Liver (tissue), 9 donors: ENCODE results near the gene HOPX. TPM values are rescaled to one million over a fixed set of nuclear protein-coding genes. Genes with fewer than 3 reads are reported as not detected.

Experiments
- DNase-seq: peaks from one replicate; pipeline ENCODE4 v3.0.0-alpha.2; 2017; ENCODE audit warnings: low spot score
- H3K27ac ChIP-seq, 2 donors: one replicate each; pipeline ENCODE4 v1.7.0; 2013; ENCODE audit warnings: inconsistent platforms in 2 of 2, low read length in 2 of 2, control low read depth in 1 of 2, low read depth in 1 of 2, mild to moderate bottlenecking in 1 of 2
- H3K27me3 ChIP-seq, 4 donors: one replicate each; pipeline versions ENCODE4 v1.6.1 to v1.7.0; 2013; ENCODE audit warnings: low read length in 3 of 4, inconsistent platforms in 1 of 4, mild to moderate bottlenecking in 1 of 4, moderate library complexity in 1 of 4; ENCODE audit not compliant: control insufficient read depth in 4 of 4, insufficient read depth in 4 of 4
- H3K36me3 ChIP-seq, 4 donors: one replicate each; pipeline versions ENCODE4 v1.6.1 to v1.7.0; 2013; ENCODE audit warnings: low read length in 3 of 4, mild to moderate bottlenecking in 3 of 4, low read depth in 1 of 4, moderate library complexity in 1 of 4; ENCODE audit not compliant: control insufficient read depth in 4 of 4, insufficient read depth in 3 of 4
- H3K4me1 ChIP-seq, 4 donors: one replicate each; pipeline versions ENCODE4 v1.6.1 to v1.7.0; 2013; ENCODE audit warnings: low read length in 3 of 4, mild to moderate bottlenecking in 3 of 4, moderate library complexity in 1 of 4; ENCODE audit not compliant: control insufficient read depth in 4 of 4, insufficient read depth in 4 of 4
- H3K4me3 ChIP-seq, 3 donors: one replicate each; pipeline versions ENCODE4 v1.6.1 to v1.7.0; 2013; ENCODE audit warnings: low read length in 3 of 3, control low read depth in 1 of 3, low read depth in 1 of 3, mild to moderate bottlenecking in 1 of 3
- H3K9ac ChIP-seq, 2 donors: one replicate each; pipeline ENCODE4 v1.7.0; 2013; ENCODE audit warnings: low read length in 2 of 2, mild to moderate bottlenecking in 2 of 2, moderate library complexity in 2 of 2, control low read depth in 1 of 2, low read depth in 1 of 2
- H3K9me3 ChIP-seq, 4 donors: one replicate each; pipeline versions ENCODE4 v1.6.1 to v1.7.0; 2013; ENCODE audit warnings: low read length in 3 of 4; ENCODE audit not compliant: control insufficient read depth in 4 of 4
- ATF3 ChIP-seq: IDR thresholded peaks from 2 replicates; pipeline ENCODE4 v1.6.1; 2016; ENCODE audit warnings: antibody characterized with exemption
- EGR1 ChIP-seq, 2 donors: IDR thresholded peaks; 2 replicates each; pipeline ENCODE4 v1.6.1; 2016 to 2018; ENCODE audit warnings: antibody characterized with exemption in 2 of 2, low read depth in 2 of 2
- GABPA ChIP-seq, 2 donors: IDR thresholded peaks in 1 of 2; conservative IDR thresholded peaks in 1 of 2; 2 replicates each; pipeline ENCODE4 v1.6.1; 2016; ENCODE audit warnings: antibody characterized with exemption in 2 of 2, mild to moderate bottlenecking in 1 of 2, moderate library complexity in 1 of 2
- HNF4A ChIP-seq, 2 donors: conservative IDR thresholded peaks; 2 replicates each; pipeline ENCODE4 v1.6.1; 2016; ENCODE audit warnings: antibody characterized with exemption in 2 of 2, mild to moderate bottlenecking in 2 of 2
- HNF4G ChIP-seq: IDR thresholded peaks from 2 replicates; pipeline ENCODE4 v1.6.1; 2016; ENCODE audit warnings: antibody characterized with exemption
- JUND ChIP-seq, 2 donors: IDR thresholded peaks; 2 replicates each; pipeline ENCODE4 v1.6.1; 2016; ENCODE audit warnings: antibody characterized with exemption in 2 of 2
- MAX ChIP-seq: IDR thresholded peaks from 2 replicates; pipeline ENCODE4 v1.6.1; 2016; ENCODE audit warnings: antibody characterized with exemption
- NR2F2 ChIP-seq: IDR thresholded peaks from 2 replicates; pipeline ENCODE4 v1.6.1; 2016; ENCODE audit warnings: antibody characterized with exemption
- RAD21 ChIP-seq, 2 donors: IDR thresholded peaks; 2 replicates each; pipeline ENCODE4 v1.6.1; 2016; ENCODE audit warnings: antibody characterized with exemption in 2 of 2, mild to moderate bottlenecking in 2 of 2
- RXRA ChIP-seq, 2 donors: IDR thresholded peaks; 2 replicates each; pipeline ENCODE4 v1.6.1; 2017 to 2018; ENCODE audit warnings: antibody characterized with exemption in 2 of 2, mild to moderate bottlenecking in 1 of 2
- SP1 ChIP-seq: IDR thresholded peaks from 2 replicates; pipeline ENCODE4 v1.6.1; 2018; ENCODE audit warnings: antibody characterized with exemption, mild to moderate bottlenecking
- TAF1 ChIP-seq: conservative IDR thresholded peaks from 2 replicates; pipeline ENCODE4 v1.6.1; 2016; ENCODE audit warnings: antibody characterized with exemption, mild to moderate bottlenecking
- YY1 ChIP-seq: IDR thresholded peaks from 2 replicates; pipeline ENCODE4 v1.6.1; 2016; ENCODE audit warnings: antibody characterized with exemption, mild to moderate bottlenecking
- WGBS: extraction: QIAGEN DNeasy Blood & Tissue Kit; methylation state at CpG from one replicate; pipeline ENCODE4 v1.1.7; 2013; 5-methylcytosine and 5-hydroxymethylcytosine counted together
- polyA plus RNA-seq, 2 donors: library from polyadenylated mRNA; stranded (reverse) in 1 of 2; unstranded in 1 of 2; fragments of 200-250 nt in 1 of 2; fragments of >200 nt in 1 of 2; fragmentation: Nextera tagmentation in 1 of 2; extraction: Ambion mirVana in 1 of 2; gene quantifications; one replicate each; pipeline versions ENCODE4 v1.2.1 to v1.2.3, GENCODE V29; 2013 to 2015
- total RNA-seq, 2 donors: library from RNA; depleted of rRNA; stranded (reverse); fragments of >200 nt; gene quantifications; one replicate each; pipeline ENCODE4 v1.2.3, GENCODE V29; 2014
- TF ChIP-seq, protein P1 (sequence below): IDR thresholded peaks from 2 replicates; pipeline ENCODE4 v1.6.1; 2016; ENCODE audit warnings: antibody characterized with exemption, mild to moderate bottlenecking
- TF ChIP-seq, protein P2 (sequence below): fragments of 150-350 bp; IDR thresholded peaks from 2 replicates; pipeline ENCODE4 v1.5.1; 2017; ENCODE audit warnings: improper control_type of control experiment, low read depth, low read length; ENCODE audit not compliant: missing input control
- TF ChIP-seq, protein P3 (sequence below): IDR thresholded peaks from 2 replicates; pipeline ENCODE4 v1.6.1; 2016; ENCODE audit warnings: antibody characterized with exemption
- donor health status: healthy.
- donor health status: healthy.
- donor health status: healthy.
- donor health status: healthy.
- donor health status: healthy.

HOPX gene
- total and polyA plus RNA-seq, 4 donors = 0.40 to 2.4 (median 0.63) TPM

DNA sequence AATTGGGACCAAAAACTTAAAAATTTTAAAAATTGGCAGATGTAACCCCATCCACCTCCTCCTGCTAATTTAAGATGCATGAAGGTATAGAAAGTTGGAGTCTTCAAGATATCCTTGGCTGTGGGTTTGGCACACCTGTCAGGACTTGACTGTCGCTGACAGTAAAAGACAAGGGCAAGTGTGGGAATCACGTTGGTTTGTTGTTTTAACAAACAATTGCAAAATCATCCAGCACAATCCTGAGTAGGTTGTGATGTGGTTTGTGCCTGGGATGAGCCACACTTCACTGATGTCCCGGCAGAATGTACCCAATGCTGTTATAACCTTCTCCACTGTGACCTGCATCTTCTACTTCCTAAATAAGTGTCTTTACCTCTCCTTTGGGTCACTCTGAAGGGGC lies 24.0 kb downstream of the HOPX start:
- DNase-seq = no peak
- H3K27me3 ChIP-seq = peaks cover 0 to 6% (median under 1%) of the 10 kb centered on the region in 4 donors
- no peak overlapping the region for H3K9ac ChIP-seq
- 42% methylated on average over 3 of the region's 3 CpGs for WGBS
- H3K4me1 ChIP-seq = peaks cover 4 to 15% (median 7%) of the 10 kb centered on the region in 4 donors
- TF ChIP-seq ATF3 (no peak), EGR1 (IDR thresholded peaks at IDR 0.05; ENCODE audit: low read depth in 2 of 2) (no peak), HNF4G (no peak), SP1 (no peak), RXRA (IDR thresholded peaks at IDR 0.05) (no peak), JUND (IDR thresholded peaks at IDR 0.05) (no peak), TAF1 (no peak), YY1 (no peak), NR2F2 (no peak), HNF4A (conservative IDR thresholded peaks at IDR 0.05) (no peak), MAX (no peak), GABPA (IDR thresholded peaks at IDR 0.05 in 1 of 2, conservative IDR thresholded peaks at IDR 0.05 in 1 of 2) (no peak)
- TF ChIP-seq, protein P1, sequence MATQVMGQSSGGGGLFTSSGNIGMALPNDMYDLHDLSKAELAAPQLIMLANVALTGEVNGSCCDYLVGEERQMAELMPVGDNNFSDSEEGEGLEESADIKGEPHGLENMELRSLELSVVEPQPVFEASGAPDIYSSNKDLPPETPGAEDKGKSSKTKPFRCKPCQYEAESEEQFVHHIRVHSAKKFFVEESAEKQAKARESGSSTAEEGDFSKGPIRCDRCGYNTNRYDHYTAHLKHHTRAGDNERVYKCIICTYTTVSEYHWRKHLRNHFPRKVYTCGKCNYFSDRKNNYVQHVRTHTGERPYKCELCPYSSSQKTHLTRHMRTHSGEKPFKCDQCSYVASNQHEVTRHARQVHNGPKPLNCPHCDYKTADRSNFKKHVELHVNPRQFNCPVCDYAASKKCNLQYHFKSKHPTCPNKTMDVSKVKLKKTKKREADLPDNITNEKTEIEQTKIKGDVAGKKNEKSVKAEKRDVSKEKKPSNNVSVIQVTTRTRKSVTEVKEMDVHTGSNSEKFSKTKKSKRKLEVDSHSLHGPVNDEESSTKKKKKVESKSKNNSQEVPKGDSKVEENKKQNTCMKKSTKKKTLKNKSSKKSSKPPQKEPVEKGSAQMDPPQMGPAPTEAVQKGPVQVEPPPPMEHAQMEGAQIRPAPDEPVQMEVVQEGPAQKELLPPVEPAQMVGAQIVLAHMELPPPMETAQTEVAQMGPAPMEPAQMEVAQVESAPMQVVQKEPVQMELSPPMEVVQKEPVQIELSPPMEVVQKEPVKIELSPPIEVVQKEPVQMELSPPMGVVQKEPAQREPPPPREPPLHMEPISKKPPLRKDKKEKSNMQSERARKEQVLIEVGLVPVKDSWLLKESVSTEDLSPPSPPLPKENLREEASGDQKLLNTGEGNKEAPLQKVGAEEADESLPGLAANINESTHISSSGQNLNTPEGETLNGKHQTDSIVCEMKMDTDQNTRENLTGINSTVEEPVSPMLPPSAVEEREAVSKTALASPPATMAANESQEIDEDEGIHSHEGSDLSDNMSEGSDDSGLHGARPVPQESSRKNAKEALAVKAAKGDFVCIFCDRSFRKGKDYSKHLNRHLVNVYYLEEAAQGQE = no peak
- TF ChIP-seq, protein P2, sequence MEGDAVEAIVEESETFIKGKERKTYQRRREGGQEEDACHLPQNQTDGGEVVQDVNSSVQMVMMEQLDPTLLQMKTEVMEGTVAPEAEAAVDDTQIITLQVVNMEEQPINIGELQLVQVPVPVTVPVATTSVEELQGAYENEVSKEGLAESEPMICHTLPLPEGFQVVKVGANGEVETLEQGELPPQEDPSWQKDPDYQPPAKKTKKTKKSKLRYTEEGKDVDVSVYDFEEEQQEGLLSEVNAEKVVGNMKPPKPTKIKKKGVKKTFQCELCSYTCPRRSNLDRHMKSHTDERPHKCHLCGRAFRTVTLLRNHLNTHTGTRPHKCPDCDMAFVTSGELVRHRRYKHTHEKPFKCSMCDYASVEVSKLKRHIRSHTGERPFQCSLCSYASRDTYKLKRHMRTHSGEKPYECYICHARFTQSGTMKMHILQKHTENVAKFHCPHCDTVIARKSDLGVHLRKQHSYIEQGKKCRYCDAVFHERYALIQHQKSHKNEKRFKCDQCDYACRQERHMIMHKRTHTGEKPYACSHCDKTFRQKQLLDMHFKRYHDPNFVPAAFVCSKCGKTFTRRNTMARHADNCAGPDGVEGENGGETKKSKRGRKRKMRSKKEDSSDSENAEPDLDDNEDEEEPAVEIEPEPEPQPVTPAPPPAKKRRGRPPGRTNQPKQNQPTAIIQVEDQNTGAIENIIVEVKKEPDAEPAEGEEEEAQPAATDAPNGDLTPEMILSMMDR = no peak
- TF ChIP-seq, protein P3, sequence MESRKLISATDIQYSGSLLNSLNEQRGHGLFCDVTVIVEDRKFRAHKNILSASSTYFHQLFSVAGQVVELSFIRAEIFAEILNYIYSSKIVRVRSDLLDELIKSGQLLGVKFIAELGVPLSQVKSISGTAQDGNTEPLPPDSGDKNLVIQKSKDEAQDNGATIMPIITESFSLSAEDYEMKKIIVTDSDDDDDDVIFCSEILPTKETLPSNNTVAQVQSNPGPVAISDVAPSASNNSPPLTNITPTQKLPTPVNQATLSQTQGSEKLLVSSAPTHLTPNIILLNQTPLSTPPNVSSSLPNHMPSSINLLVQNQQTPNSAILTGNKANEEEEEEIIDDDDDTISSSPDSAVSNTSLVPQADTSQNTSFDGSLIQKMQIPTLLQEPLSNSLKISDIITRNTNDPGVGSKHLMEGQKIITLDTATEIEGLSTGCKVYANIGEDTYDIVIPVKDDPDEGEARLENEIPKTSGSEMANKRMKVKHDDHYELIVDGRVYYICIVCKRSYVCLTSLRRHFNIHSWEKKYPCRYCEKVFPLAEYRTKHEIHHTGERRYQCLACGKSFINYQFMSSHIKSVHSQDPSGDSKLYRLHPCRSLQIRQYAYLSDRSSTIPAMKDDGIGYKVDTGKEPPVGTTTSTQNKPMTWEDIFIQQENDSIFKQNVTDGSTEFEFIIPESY = no peak
- no peaks in the 10 kb centered on the region for H3K36me3 ChIP-seq
- no peak overlapping the region for H3K27ac ChIP-seq
- H3K9me3 ChIP-seq = no peaks in the 10 kb centered on the region
- H3K4me3 ChIP-seq = no peak overlapping the region

DNA sequence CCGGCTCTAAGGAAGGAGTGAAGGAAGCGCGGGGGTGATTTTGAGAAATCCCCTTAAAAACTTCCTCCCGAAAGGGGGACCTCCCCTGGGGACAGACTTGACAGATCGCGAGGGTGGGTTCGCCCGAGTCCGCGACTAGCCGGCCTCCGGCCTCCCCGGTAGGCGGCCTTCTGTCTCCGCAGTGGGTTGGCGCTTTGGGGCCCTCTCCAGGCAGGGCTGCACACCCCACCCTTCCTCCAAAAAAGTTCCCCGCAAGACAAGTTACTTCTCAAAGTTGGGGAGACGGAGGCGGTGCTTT lies 24.8 kb downstream of the HOPX start:
- Histone ChIP-seq H3K4me3 (peak overlapping the region in 2 of 3 donors; percentile 16 to 36), H3K27me3 (peaks cover 0 to 6% (median under 1%) of the 10 kb centered on the region in 4 donors), H3K9ac (no peak overlapping the region), H3K36me3 (no peaks in the 10 kb centered on the region), H3K27ac (no peak overlapping the region), H3K4me1 (peaks cover 4 to 15% (median 7%) of the 10 kb centered on the region in 4 donors), H3K9me3 (no peaks in the 10 kb centered on the region)
- DNase-seq = no peak
- WGBS = 4% methylated on average over 19 of the region's 19 CpGs
- no peak for TF ChIP-seq SP1
- TF ChIP-seq TAF1 = no peak
- TF ChIP-seq YY1 = no peak
- no peak for TF ChIP-seq HNF4G
- TF ChIP-seq, protein P2 = no peak
- TF ChIP-seq MAX = no peak
- no peak for TF ChIP-seq GABPA (IDR thresholded peaks at IDR 0.05 in 1 of 2, conservative IDR thresholded peaks at IDR 0.05 in 1 of 2)
- no peak for TF ChIP-seq RXRA (IDR thresholded peaks at IDR 0.05)
- no peak for TF ChIP-seq ATF3
- TF ChIP-seq HNF4A (conservative IDR thresholded peaks at IDR 0.05) = no peak
- no peak for TF ChIP-seq RAD21 (IDR thresholded peaks at IDR 0.05)
- TF ChIP-seq, protein P1 = no peak
- TF ChIP-seq JUND (IDR thresholded peaks at IDR 0.05) = no peak
